H9 (cell line): Measurements from ENCODE around the gene GRIN3B. TPM values are rescaled to one million over a fixed set of nuclear protein-coding genes. Genes with fewer than 3 reads are reported as not detected.

Source experiments
- DNase-seq: peaks from one replicate; pipeline ENCODE4 v3.0.0-alpha.2; 2017
- H2AFZ ChIP-seq: one replicate; pipeline ENCODE4 v1.6.1; 2013; ENCODE audit warnings: mild to moderate bottlenecking, low read length, control low read depth, moderate library complexity
- H2AK5ac ChIP-seq: 2 replicates; pipeline ENCODE4 v1.6.1; 2013; ENCODE audit warnings: low read length, control low read depth, mixed read lengths; ENCODE audit not compliant: insufficient read length
- H2BK120ac ChIP-seq: one replicate; pipeline ENCODE4 v1.6.1; 2013; ENCODE audit warnings: low read depth, mild to moderate bottlenecking, low read length, control low read depth, inconsistent platforms; ENCODE audit not compliant: poor library complexity, severe bottlenecking
- H2BK12ac ChIP-seq: 2 replicates; pipeline ENCODE4 v1.6.1; 2013; ENCODE audit warnings: low read length, control low read depth, mixed read lengths, low read depth; ENCODE audit not compliant: insufficient read length
- H2BK15ac ChIP-seq: 2 replicates; pipeline ENCODE4 v1.6.1; 2013; ENCODE audit warnings: low read depth, low read length, control low read depth
- H2BK20ac ChIP-seq: one replicate; pipeline ENCODE4 v1.6.1; 2013; ENCODE audit warnings: low read depth, mild to moderate bottlenecking, low read length, control low read depth, inconsistent platforms; ENCODE audit not compliant: poor library complexity, severe bottlenecking
- H2BK5ac ChIP-seq: 2 replicates; pipeline ENCODE4 v1.6.1; 2013; ENCODE audit warnings: low read length, control low read depth, mixed read lengths; ENCODE audit not compliant: insufficient read length
- H3K14ac ChIP-seq: 2 replicates; pipeline ENCODE4 v1.6.1; 2013; ENCODE audit warnings: low read length, control low read depth; ENCODE audit not compliant: insufficient read depth
- H3K18ac ChIP-seq: 2 replicates; pipeline ENCODE4 v1.6.1; 2013; ENCODE audit warnings: low read depth, mild to moderate bottlenecking, mixed read lengths, low read length, control low read depth; ENCODE audit not compliant: insufficient read length
- H3K23ac ChIP-seq: 2 replicates; pipeline ENCODE4 v1.6.1; 2013; ENCODE audit warnings: low read length, control low read depth, mixed read lengths, low read depth; ENCODE audit not compliant: insufficient read length
- H3K23me2 ChIP-seq: 2 replicates; pipeline ENCODE4 v1.6.1; 2013; ENCODE audit warnings: low read depth, mild to moderate bottlenecking, mixed read lengths, low read length, control low read depth; ENCODE audit not compliant: insufficient read length, poor library complexity, severe bottlenecking
- H3K27ac ChIP-seq: 2 replicates; pipeline ENCODE4 v1.5.1; 2013; ENCODE audit warnings: low read length, control low read depth, mixed read lengths, low read depth; ENCODE audit not compliant: insufficient read length
- H3K27me3 ChIP-seq: 2 replicates; pipeline ENCODE4 v1.6.1; 2013; ENCODE audit warnings: low read length, control low read depth, inconsistent platforms; ENCODE audit not compliant: insufficient read depth
- H3K4ac ChIP-seq: 2 replicates; pipeline ENCODE4 v1.6.1; 2013; ENCODE audit warnings: low read depth, mild to moderate bottlenecking, control low read depth, inconsistent platforms, low read length, moderate library complexity
- H3K4me1 ChIP-seq: 2 replicates; pipeline ENCODE4 v1.6.1; 2013; ENCODE audit warnings: low read length, control low read depth, inconsistent platforms; ENCODE audit not compliant: insufficient read depth
- H3K4me2 ChIP-seq: 2 replicates; pipeline ENCODE4 v1.6.1; 2013; ENCODE audit warnings: low read length, control low read depth, mixed read lengths; ENCODE audit not compliant: insufficient read length, insufficient read depth
- H3K56ac ChIP-seq: 2 replicates; pipeline ENCODE4 v1.6.1; 2013; ENCODE audit warnings: low read depth, mild to moderate bottlenecking, mixed read lengths, low read length, control low read depth; ENCODE audit not compliant: insufficient read length
- H3K79me1 ChIP-seq: 2 replicates; pipeline ENCODE4 v1.6.1; 2013; ENCODE audit warnings: low read depth, mild to moderate bottlenecking, moderate library complexity, low read length, control low read depth, inconsistent platforms; ENCODE audit not compliant: insufficient read depth, poor library complexity, severe bottlenecking
- H3K79me2 ChIP-seq: 2 replicates; pipeline ENCODE4 v1.6.1; 2013; ENCODE audit warnings: low read length, control low read depth, inconsistent platforms; ENCODE audit not compliant: insufficient read depth
- H3K9ac ChIP-seq: 2 replicates; pipeline ENCODE4 v1.6.1; 2013; ENCODE audit warnings: low read length, control low read depth, mixed read lengths; ENCODE audit not compliant: insufficient read length; ENCODE audit errors: extremely low read depth
- H3K9me3 ChIP-seq: one replicate; pipeline ENCODE4 v1.6.1; 2013; ENCODE audit warnings: low read depth, low read length, inconsistent platforms; ENCODE audit not compliant: control insufficient read depth
- H3T11ph ChIP-seq: one replicate; pipeline ENCODE4 v1.6.1; 2013; ENCODE audit warnings: mild to moderate bottlenecking, low read length, control low read depth, inconsistent platforms
- H4K20me1 ChIP-seq: one replicate; pipeline ENCODE4 v1.6.1; 2013; ENCODE audit not compliant: control insufficient read depth, insufficient read length, insufficient read depth
- H4K5ac ChIP-seq: 2 replicates; pipeline ENCODE4 v1.6.1; 2013; ENCODE audit warnings: low read depth, mild to moderate bottlenecking, mixed read lengths, low read length, control low read depth; ENCODE audit not compliant: insufficient read length
- H4K8ac ChIP-seq: replicated peaks from 2 replicates; pipeline ENCODE4 v1.6.1; 2013; ENCODE audit warnings: low read length, control low read depth, mixed read lengths, low read depth; ENCODE audit not compliant: insufficient read length
- H4K91ac ChIP-seq: 2 replicates; pipeline ENCODE4 v1.6.1; 2013; ENCODE audit warnings: low read depth, mild to moderate bottlenecking, moderate library complexity, mixed read lengths, low read length, control low read depth; ENCODE audit not compliant: insufficient read length
- H3K27ac Mint-ChIP-seq, 3 experiments: 2 replicates in 2 of 3; 3 replicates in 1 of 3; pipeline ENCODE4 v1.8.0; 2020 to 2021; ENCODE audit warnings: mixed read lengths in 3 of 3, mild to moderate bottlenecking in 1 of 3, moderate library complexity in 1 of 3
- H3K27me3 Mint-ChIP-seq: 2 replicates; pipeline ENCODE4 v1.8.0; 2021; ENCODE audit warnings: low read depth, mild to moderate bottlenecking, moderate library complexity, mixed read lengths
- H3K36me3 Mint-ChIP-seq, 3 experiments: 2 replicates in 2 of 3; 3 replicates in 1 of 3; pipeline ENCODE4 v1.8.0; 2020 to 2021; ENCODE audit warnings: low read depth in 3 of 3, mixed read lengths in 3 of 3; ENCODE audit not compliant: insufficient read depth in 1 of 3
- H3K4me1 Mint-ChIP-seq, 2 experiments: 2 replicates each; pipeline ENCODE4 v1.8.0; 2020; ENCODE audit warnings: mixed read lengths in 2 of 2
- H3K4me3 Mint-ChIP-seq, 2 experiments: 2 replicates in 1 of 2; 3 replicates in 1 of 2; pipeline ENCODE4 v1.8.0; 2020 to 2021; ENCODE audit warnings: mild to moderate bottlenecking in 2 of 2, mixed read lengths in 2 of 2, moderate library complexity in 1 of 2
- H3K9me3 Mint-ChIP-seq, 2 experiments: 2 replicates in 1 of 2; 3 replicates in 1 of 2; pipeline ENCODE4 v1.8.0; 2020; ENCODE audit warnings: mild to moderate bottlenecking in 2 of 2, mixed read lengths in 2 of 2, moderate library complexity in 1 of 2
- CTCF ChIP-seq: fragments of 200-600 bp; sonication (generic); conservative IDR thresholded peaks from 3 replicates; pipeline ENCODE4 v1.8.0; 2021; ENCODE audit warnings: antibody characterized with exemption, mild to moderate bottlenecking
- WGBS: extraction: QIAGEN DNeasy Blood & Tissue Kit; methylation state at CpG from one replicate; pipeline ENCODE4 v1.1.7; 2013; ENCODE audit warnings: missing lambda C conversion rate, low lambda C conversion rate, mixed read lengths; ENCODE audit not compliant: insufficient read length; ENCODE audit errors: extremely low coverage; 5-methylcytosine and 5-hydroxymethylcytosine counted together
- total RNA-seq: library from RNA; stranded (reverse); gene quantifications from 2 replicates; pipeline ENCODE4 v1.2.1, GENCODE V29; 2021

GRIN3B gene
- total RNA-seq, 1 experiment from 2014 or later: 1.0 TPM

- Histone ChIP-seq H3K14ac (no peak overlapping the region), H2AK5ac (no peak overlapping the region), H3K9ac (no peak overlapping the region), H2BK12ac (no peak overlapping the region), H3K4ac (no peak overlapping the region), H4K8ac (no peak overlapping the region), H3K4me1 (no peaks in the 10 kb centered on the region), H3K27ac (no peak overlapping the region), H3K18ac (no peak overlapping the region), H4K91ac (no peak overlapping the region), H3K9me3 (peaks cover 7% of the 10 kb centered on the region), H4K5ac (no peak overlapping the region), H3K23me2 (no peaks in the 10 kb centered on the region), H3K27me3 (no peaks in the 10 kb centered on the region), H3K79me2 (no peaks in the 10 kb centered on the region), H3K79me1 (no peaks in the 10 kb centered on the region), H2BK20ac (no peak overlapping the region), H3K56ac (no peak overlapping the region), H3T11ph (no peak overlapping the region), H3K4me2 (no peak overlapping the region), H4K20me1 (peaks cover 2% of the 10 kb centered on the region), H2BK15ac (no peak overlapping the region), H2BK5ac (no peak overlapping the region), H2AFZ (no peak overlapping the region), H3K23ac (no peak overlapping the region), H2BK120ac (no peak overlapping the region)
- no peak for TF ChIP-seq CTCF
- H3K4me3 Mint-ChIP-seq: no peak overlapping the region
- no peak for DNase-seq
- H3K4me1 Mint-ChIP-seq: peaks cover 0 to 12% of the 10 kb centered on the region in 2 experiments; a peak in 1 of 4 replicates
- peaks cover 25 to 29% (median 28%) of the 10 kb centered on the region in 3 experiments for H3K36me3 Mint-ChIP-seq
- peaks cover 9 to 10% of the 10 kb centered on the region in 2 experiments for H3K9me3 Mint-ChIP-seq
- no peaks in the 10 kb centered on the region for H3K27me3 Mint-ChIP-seq
- H3K27ac Mint-ChIP-seq: no peak overlapping the region
- WGBS: no CpG with 5 or more reads among the region's 29 CpGs
These were observed 26.3 kb upstream of the GRIN3B start for GRCh38 chr19:973726-974563.
